Type B pancreatic cell (in vitro differentiated cells): ENCODE results near the gene CLTC. TPM values are rescaled to one million over a fixed set of nuclear protein-coding genes. Genes with fewer than 3 reads are reported as not detected.

Experiments
- DNase-seq: peaks from one replicate; pipeline ENCODE4 v3.0.0; 2021; ENCODE audit warnings: mixed read lengths; ENCODE audit not compliant: unreplicated experiment; ENCODE audit errors: extremely low spot score
- H3K27ac Mint-ChIP-seq: 2 replicates; pipeline ENCODE4 v1.8.0; 2021; ENCODE audit warnings: mild to moderate bottlenecking, mixed read lengths
- H3K27me3 Mint-ChIP-seq: 2 replicates; pipeline ENCODE4 v1.8.0; 2021; ENCODE audit warnings: mixed read lengths
- H3K36me3 Mint-ChIP-seq: 2 replicates; pipeline ENCODE4 v1.8.0; 2021; ENCODE audit warnings: mixed read lengths
- H3K4me1 Mint-ChIP-seq: one replicate; pipeline ENCODE4 v1.8.0; 2021; ENCODE audit warnings: mixed read lengths; ENCODE audit not compliant: unreplicated experiment
- H3K4me3 Mint-ChIP-seq: 2 replicates; pipeline ENCODE4 v1.8.0; 2021; ENCODE audit warnings: mild to moderate bottlenecking, mixed read lengths
- H3K9me3 Mint-ChIP-seq: 2 replicates; pipeline ENCODE4 v1.8.0; 2021; ENCODE audit warnings: mixed read lengths
- CTCF ChIP-seq: fragments of 200-600 bp; sonication (generic); conservative IDR thresholded peaks from 2 replicates; pipeline ENCODE4 v1.5.0; 2021; ENCODE audit warnings: antibody characterized with exemption, mild to moderate bottlenecking
- total RNA-seq: library from RNA; stranded (reverse); gene quantifications from 2 replicates; pipeline ENCODE4 v1.2.1, GENCODE V29; 2021; ENCODE audit warnings: low replicate concordance

Gene CLTC
- total RNA-seq, 1 donor from 2014 or later, result 209 TPM

- peaks cover 24% of the 10 kb centered on the region for H3K4me1 Mint-ChIP-seq
- no peaks in the 10 kb centered on the region for H3K9me3 Mint-ChIP-seq
- peaks cover 13% of the 10 kb centered on the region for H3K36me3 Mint-ChIP-seq
- DNase-seq, result no peak
- no peaks in the 10 kb centered on the region for H3K27me3 Mint-ChIP-seq
- H3K27ac Mint-ChIP-seq, result peak overlapping the region; percentile 65
- TF ChIP-seq CTCF, result no peak
- no peak overlapping the region for H3K4me3 Mint-ChIP-seq
Observed at GRCh38 chr17:59634632-59635541, 15.2 kb downstream of the CLTC start.

GRCh38 chr17:59637611-59638310 lies 18.1 kb downstream of the CLTC start:
- peaks cover 24% of the 10 kb centered on the region for H3K4me1 Mint-ChIP-seq
- no peak for TF ChIP-seq CTCF

DNA sequence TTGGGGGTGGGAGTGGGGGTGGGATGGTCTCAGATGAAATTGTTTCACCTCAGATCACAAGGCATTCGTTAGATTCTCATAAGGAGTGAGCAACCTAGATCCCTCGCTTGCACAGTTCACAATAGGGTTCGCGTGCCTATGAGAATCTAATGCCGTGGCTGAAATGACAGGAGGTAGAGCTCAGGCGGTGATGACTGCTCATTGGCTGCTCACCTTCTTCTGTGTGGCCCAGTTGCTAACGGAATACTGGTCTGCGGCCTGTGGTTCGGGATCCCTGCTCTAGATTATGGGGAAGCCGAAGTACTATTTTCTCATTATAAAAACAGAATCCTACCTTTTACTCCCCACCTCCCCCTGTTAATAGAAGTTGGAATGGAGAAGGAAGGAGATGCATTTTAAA lies 18.9 kb downstream of the CLTC start:
- Mint-ChIP-seq H3K27ac (peak overlapping the region; percentile 63), H3K4me1 (peaks cover 27% of the 10 kb centered on the region), H3K4me3 (no peak overlapping the region), H3K36me3 (peaks cover 3% of the 10 kb centered on the region), H3K27me3 (no peaks in the 10 kb centered on the region), H3K9me3 (no peaks in the 10 kb centered on the region)
- no peak for DNase-seq
- no peak for TF ChIP-seq CTCF

More at GRCh38 chr17:59637611-59638310, 18.1 kb downstream of the CLTC start:
- no peak for DNase-seq
- H3K9me3 Mint-ChIP-seq, result no peaks in the 10 kb centered on the region
- peak overlapping the region; percentile 68 for H3K27ac Mint-ChIP-seq
- H3K4me3 Mint-ChIP-seq, result no peak overlapping the region
- H3K27me3 Mint-ChIP-seq, result no peaks in the 10 kb centered on the region
- H3K36me3 Mint-ChIP-seq, result peaks cover 3% of the 10 kb centered on the region

- Mint-ChIP-seq H3K36me3 (peaks cover 8% of the 10 kb centered on the region), H3K4me3 (peak overlapping the region; percentile 21), H3K27ac (peak overlapping the region; percentile 85), H3K27me3 (no peaks in the 10 kb centered on the region), H3K9me3 (no peaks in the 10 kb centered on the region), H3K4me1 (peaks cover 21% of the 10 kb centered on the region)
- no peak for DNase-seq
- TF ChIP-seq CTCF, result no peak
Observed at GRCh38 chr17:59641799-59642484, 22.2 kb downstream of the CLTC start.

DNA sequence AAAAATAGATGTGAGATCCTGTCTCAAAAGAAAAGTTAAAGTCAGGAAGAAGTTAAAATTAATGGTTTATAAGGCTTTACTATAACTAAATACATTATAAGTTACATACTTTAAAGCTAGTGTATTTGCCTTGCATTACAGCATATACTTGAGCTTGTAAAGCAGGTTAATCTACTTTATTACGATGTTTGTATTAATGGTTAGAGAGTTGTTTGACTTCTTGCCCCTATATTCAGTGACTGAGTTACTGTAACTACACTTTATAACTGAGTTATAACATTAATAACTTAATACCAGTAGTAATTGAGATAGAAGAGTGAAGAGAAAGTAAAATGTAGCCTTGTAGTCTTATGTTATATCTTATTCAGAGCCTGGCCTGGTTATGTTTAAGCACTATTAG lies 22.9 kb downstream of the CLTC start:
- Mint-ChIP-seq H3K4me1 (peaks cover 21% of the 10 kb centered on the region), H3K9me3 (no peaks in the 10 kb centered on the region), H3K36me3 (peaks cover 11% of the 10 kb centered on the region), H3K4me3 (peak overlapping the region; percentile 21), H3K27me3 (no peaks in the 10 kb centered on the region), H3K27ac (peak overlapping the region; percentile 85)
- DNase-seq, result no peak
- no peak for TF ChIP-seq CTCF
